Kidney glomerular epithelial cell (primary cell): ENCODE measurements around the gene TSPEAR.

Experiments used
- DNase-seq: peaks from one replicate; lab custom pipeline; 2025; lab: John Stamatoyannopoulos, UW

TSPEAR gene

GRCh38 chr21:44711327-44712202 is at the start of gene TSPEAR:
TSPEAR (minus strand) TSS chr21:44711572; CDS start chr21:44711514, 58 bp downstream.
- DNase-seq, result no peak

GRCh38 chr21:44760376-44760775 is 49.0 kb upstream of the TSPEAR start:
- no peak for DNase-seq

GRCh38 chr21:44759628-44760285 is 48.4 kb upstream of the TSPEAR start:
- DNase-seq, result no peak

- no peak for DNase-seq
Observed at GRCh38 chr21:44758781-44759627, 47.6 kb upstream of the TSPEAR start.

- DNase-seq, result no peak
Observed at GRCh38 chr21:44758141-44758561, 46.8 kb upstream of the TSPEAR start.

- no peak for DNase-seq
Observed at GRCh38 chr21:44757731-44758130, 46.4 kb upstream of the TSPEAR start.

- no peak for DNase-seq
Observed at GRCh38 chr21:44756423-44757185, 45.2 kb upstream of the TSPEAR start.

- no peak for DNase-seq
Observed at GRCh38 chr21:44755227-44755626, 43.9 kb upstream of the TSPEAR start.

GRCh38 chr21:44753357-44753756 is 42.0 kb upstream of the TSPEAR start:
- no peak for DNase-seq

GRCh38 chr21:44752671-44753235 is 41.4 kb upstream of the TSPEAR start:
- no peak for DNase-seq

GRCh38 chr21:44751799-44752636 is 40.6 kb upstream of the TSPEAR start:
- DNase-seq, result no peak

- DNase-seq, result no peak
Observed at GRCh38 chr21:44751186-44751798, 39.9 kb upstream of the TSPEAR start.

- no peak for DNase-seq
Observed at GRCh38 chr21:44750675-44751025, 39.3 kb upstream of the TSPEAR start.

- no peak for DNase-seq
Observed at GRCh38 chr21:44749759-44750674, 38.6 kb upstream of the TSPEAR start.

- DNase-seq, result no peak
Observed at GRCh38 chr21:44749116-44749758, 37.9 kb upstream of the TSPEAR start.

GRCh38 chr21:44748621-44749020 is 37.2 kb upstream of the TSPEAR start:
- no peak for DNase-seq

GRCh38 chr21:44742418-44743153 is 31.2 kb upstream of the TSPEAR start:
- DNase-seq, result no peak

- no peak for DNase-seq
Observed at GRCh38 chr21:44741921-44742320, 30.5 kb upstream of the TSPEAR start.
